ENCODE results near the gene MAST4. TPM values are rescaled to one million over a fixed set of nuclear protein-coding genes. Genes with fewer than 3 reads are reported as not detected.

MAST4 gene
- total RNA-seq, 4 donors from 2014 or later: 8.2 to 203 (median 35.5) TPM

- Histone ChIP-seq H3K27me3 (no peaks in the 10 kb centered on the region), H3K9me3 (no peaks in the 10 kb centered on the region), H3K4me1 (no peaks in the 10 kb centered on the region), H3K27ac (no peak overlapping the region), H3K36me3 (no peaks in the 10 kb centered on the region), H3K4me3 (no peak overlapping the region)
- no peak for DNase-seq
- TF ChIP-seq POLR2A (IDR thresholded peaks at IDR 0.05) (no peak), CTCF (IDR thresholded peaks at IDR 0.05) (no peak)
- intact Hi-C loops (cut with DNase I; ENCODE audit: low total_unique reads): no loop called here
Observed at GRCh38 chr5:66897356-66897755, 301.2 kb downstream of the MAST4 start.

- H3K4me1 ChIP-seq: no peaks in the 10 kb centered on the region
- no peaks in the 10 kb centered on the region for H3K36me3 ChIP-seq
- intact Hi-C loops (cut with DNase I; ENCODE audit: low total_unique reads): no loop called here
- TF ChIP-seq POLR2A (IDR thresholded peaks at IDR 0.05) (no peak), CTCF (IDR thresholded peaks at IDR 0.05) (no peak)
- H3K27me3 ChIP-seq: no peaks in the 10 kb centered on the region
- no peak overlapping the region for H3K27ac ChIP-seq
- H3K9me3 ChIP-seq: no peaks in the 10 kb centered on the region
- no peak for DNase-seq
- no peak overlapping the region for H3K4me3 ChIP-seq
Observed at GRCh38 chr5:66898241-66898995, 302.2 kb downstream of the MAST4 start.

GRCh38 chr5:66903218-66903617 lies 307.0 kb downstream of the MAST4 start:
- intact Hi-C loops (cut with DNase I; ENCODE audit: low total_unique reads): no loop called here
- TF ChIP-seq POLR2A (IDR thresholded peaks at IDR 0.05) (no peak), CTCF (IDR thresholded peaks at IDR 0.05) (no peak)
- Histone ChIP-seq H3K36me3 (no peaks in the 10 kb centered on the region), H3K27me3 (no peaks in the 10 kb centered on the region), H3K9me3 (no peaks in the 10 kb centered on the region), H3K4me3 (no peak overlapping the region), H3K4me1 (no peaks in the 10 kb centered on the region), H3K27ac (no peak overlapping the region)
- no peak for DNase-seq

GRCh38 chr5:66903709-66904108 lies 307.5 kb downstream of the MAST4 start:
- Histone ChIP-seq H3K4me1 (no peaks in the 10 kb centered on the region), H3K9me3 (no peaks in the 10 kb centered on the region)
- TF ChIP-seq POLR2A (IDR thresholded peaks at IDR 0.05) (no peak), CTCF (IDR thresholded peaks at IDR 0.05) (no peak)

GRCh38 chr5:66904189-66904588 lies 308.0 kb downstream of the MAST4 start:
- intact Hi-C loops (cut with DNase I; ENCODE audit: low total_unique reads): no loop called here
- Histone ChIP-seq H3K4me1 (no peaks in the 10 kb centered on the region), H3K4me3 (no peak overlapping the region), H3K27me3 (no peaks in the 10 kb centered on the region), H3K36me3 (no peaks in the 10 kb centered on the region), H3K27ac (no peak overlapping the region), H3K9me3 (no peaks in the 10 kb centered on the region)
- DNase-seq: no peak
- TF ChIP-seq POLR2A (IDR thresholded peaks at IDR 0.05): no peak
- TF ChIP-seq CTCF (IDR thresholded peaks at IDR 0.05): no peak

More at GRCh38 chr5:66903709-66904108, 307.5 kb downstream of the MAST4 start:
- Histone ChIP-seq H3K36me3 (no peaks in the 10 kb centered on the region), H3K4me3 (no peak overlapping the region), H3K27ac (no peak overlapping the region), H3K27me3 (no peaks in the 10 kb centered on the region)
- intact Hi-C loops (cut with DNase I; ENCODE audit: low total_unique reads): no loop called here
- DNase-seq: no peak

All from uterus (tissue), 4 donors.